Liver (tissue), 9 donors: ENCODE measurements around the gene BAHCC1. TPM values are rescaled to one million over a fixed set of nuclear protein-coding genes. Genes with fewer than 3 reads are reported as not detected.

Experiments
- DNase-seq: peaks from one replicate; pipeline ENCODE4 v3.0.0-alpha.2; 2017; ENCODE audit warnings: low spot score
- H3K27ac ChIP-seq, 2 donors: one replicate each; pipeline ENCODE4 v1.7.0; 2013; ENCODE audit warnings: inconsistent platforms in 2 of 2, low read length in 2 of 2, control low read depth in 1 of 2, low read depth in 1 of 2, mild to moderate bottlenecking in 1 of 2
- H3K27me3 ChIP-seq, 4 donors: one replicate each; pipeline versions ENCODE4 v1.6.1 to v1.7.0; 2013; ENCODE audit warnings: low read length in 3 of 4, inconsistent platforms in 1 of 4, mild to moderate bottlenecking in 1 of 4, moderate library complexity in 1 of 4; ENCODE audit not compliant: control insufficient read depth in 4 of 4, insufficient read depth in 4 of 4
- H3K36me3 ChIP-seq, 4 donors: one replicate each; pipeline versions ENCODE4 v1.6.1 to v1.7.0; 2013; ENCODE audit warnings: low read length in 3 of 4, mild to moderate bottlenecking in 3 of 4, low read depth in 1 of 4, moderate library complexity in 1 of 4; ENCODE audit not compliant: control insufficient read depth in 4 of 4, insufficient read depth in 3 of 4
- H3K4me1 ChIP-seq, 4 donors: one replicate each; pipeline versions ENCODE4 v1.6.1 to v1.7.0; 2013; ENCODE audit warnings: low read length in 3 of 4, mild to moderate bottlenecking in 3 of 4, moderate library complexity in 1 of 4; ENCODE audit not compliant: control insufficient read depth in 4 of 4, insufficient read depth in 4 of 4
- H3K4me3 ChIP-seq, 3 donors: one replicate each; pipeline versions ENCODE4 v1.6.1 to v1.7.0; 2013; ENCODE audit warnings: low read length in 3 of 3, control low read depth in 1 of 3, low read depth in 1 of 3, mild to moderate bottlenecking in 1 of 3
- H3K9ac ChIP-seq, 2 donors: one replicate each; pipeline ENCODE4 v1.7.0; 2013; ENCODE audit warnings: low read length in 2 of 2, mild to moderate bottlenecking in 2 of 2, moderate library complexity in 2 of 2, control low read depth in 1 of 2, low read depth in 1 of 2
- H3K9me3 ChIP-seq, 4 donors: one replicate each; pipeline versions ENCODE4 v1.6.1 to v1.7.0; 2013; ENCODE audit warnings: low read length in 3 of 4; ENCODE audit not compliant: control insufficient read depth in 4 of 4
- EGR1 ChIP-seq, 2 donors: IDR thresholded peaks; 2 replicates each; pipeline ENCODE4 v1.6.1; 2016 to 2018; ENCODE audit warnings: antibody characterized with exemption in 2 of 2, low read depth in 2 of 2
- FOXA1 ChIP-seq: IDR thresholded peaks from 2 replicates; pipeline ENCODE4 v1.6.1; 2016; ENCODE audit warnings: antibody characterized with exemption
- FOXA2 ChIP-seq: IDR thresholded peaks from 2 replicates; pipeline ENCODE4 v1.6.1; 2016; ENCODE audit warnings: antibody characterized with exemption
- HNF4G ChIP-seq: IDR thresholded peaks from 2 replicates; pipeline ENCODE4 v1.6.1; 2016; ENCODE audit warnings: antibody characterized with exemption
- JUND ChIP-seq, 2 donors: IDR thresholded peaks; 2 replicates each; pipeline ENCODE4 v1.6.1; 2016; ENCODE audit warnings: antibody characterized with exemption in 2 of 2
- NR2F2 ChIP-seq: IDR thresholded peaks from 2 replicates; pipeline ENCODE4 v1.6.1; 2016; ENCODE audit warnings: antibody characterized with exemption
- RAD21 ChIP-seq, 2 donors: IDR thresholded peaks; 2 replicates each; pipeline ENCODE4 v1.6.1; 2016; ENCODE audit warnings: antibody characterized with exemption in 2 of 2, mild to moderate bottlenecking in 2 of 2
- RXRA ChIP-seq, 2 donors: IDR thresholded peaks; 2 replicates each; pipeline ENCODE4 v1.6.1; 2017 to 2018; ENCODE audit warnings: antibody characterized with exemption in 2 of 2, mild to moderate bottlenecking in 1 of 2
- SP1 ChIP-seq: IDR thresholded peaks from 2 replicates; pipeline ENCODE4 v1.6.1; 2018; ENCODE audit warnings: antibody characterized with exemption, mild to moderate bottlenecking
- TAF1 ChIP-seq: conservative IDR thresholded peaks from 2 replicates; pipeline ENCODE4 v1.6.1; 2016; ENCODE audit warnings: antibody characterized with exemption, mild to moderate bottlenecking
- YY1 ChIP-seq: IDR thresholded peaks from 2 replicates; pipeline ENCODE4 v1.6.1; 2016; ENCODE audit warnings: antibody characterized with exemption, mild to moderate bottlenecking
- WGBS: extraction: QIAGEN DNeasy Blood & Tissue Kit; methylation state at CpG from one replicate; pipeline ENCODE4 v1.1.7; 2013; 5-methylcytosine and 5-hydroxymethylcytosine counted together
- polyA plus RNA-seq, 2 donors: library from polyadenylated mRNA; stranded (reverse) in 1 of 2; unstranded in 1 of 2; fragments of 200-250 nt in 1 of 2; fragments of >200 nt in 1 of 2; fragmentation: Nextera tagmentation in 1 of 2; extraction: Ambion mirVana in 1 of 2; gene quantifications; one replicate each; pipeline versions ENCODE4 v1.2.1 to v1.2.3, GENCODE V29; 2013 to 2015
- total RNA-seq, 2 donors: library from RNA; depleted of rRNA; stranded (reverse); fragments of >200 nt; gene quantifications; one replicate each; pipeline ENCODE4 v1.2.3, GENCODE V29; 2014
- TF ChIP-seq, protein P1 (sequence below): IDR thresholded peaks from 2 replicates; pipeline ENCODE4 v1.6.1; 2016; ENCODE audit warnings: antibody characterized with exemption
- TF ChIP-seq, protein P2 (sequence below): IDR thresholded peaks from 2 replicates; pipeline ENCODE4 v1.6.1; 2016; ENCODE audit warnings: antibody characterized with exemption, mild to moderate bottlenecking
- TF ChIP-seq, protein P3 (sequence below): IDR thresholded peaks from 2 replicates; pipeline ENCODE4 v1.6.1; 2016; ENCODE audit warnings: antibody characterized with exemption
- TF ChIP-seq, protein P4 (sequence below): fragments of 150-350 bp; IDR thresholded peaks from 2 replicates; pipeline ENCODE4 v1.5.1; 2017; ENCODE audit warnings: improper control_type of control experiment, low read depth, low read length; ENCODE audit not compliant: missing input control
- donor health status: healthy.
- donor health status: healthy.
- donor health status: healthy.
- donor health status: healthy.
- donor health status: healthy.

BAHCC1 gene
- total and polyA plus RNA-seq, 4 donors: 0.76 to 3.9 (median 2.5) TPM

DNA sequence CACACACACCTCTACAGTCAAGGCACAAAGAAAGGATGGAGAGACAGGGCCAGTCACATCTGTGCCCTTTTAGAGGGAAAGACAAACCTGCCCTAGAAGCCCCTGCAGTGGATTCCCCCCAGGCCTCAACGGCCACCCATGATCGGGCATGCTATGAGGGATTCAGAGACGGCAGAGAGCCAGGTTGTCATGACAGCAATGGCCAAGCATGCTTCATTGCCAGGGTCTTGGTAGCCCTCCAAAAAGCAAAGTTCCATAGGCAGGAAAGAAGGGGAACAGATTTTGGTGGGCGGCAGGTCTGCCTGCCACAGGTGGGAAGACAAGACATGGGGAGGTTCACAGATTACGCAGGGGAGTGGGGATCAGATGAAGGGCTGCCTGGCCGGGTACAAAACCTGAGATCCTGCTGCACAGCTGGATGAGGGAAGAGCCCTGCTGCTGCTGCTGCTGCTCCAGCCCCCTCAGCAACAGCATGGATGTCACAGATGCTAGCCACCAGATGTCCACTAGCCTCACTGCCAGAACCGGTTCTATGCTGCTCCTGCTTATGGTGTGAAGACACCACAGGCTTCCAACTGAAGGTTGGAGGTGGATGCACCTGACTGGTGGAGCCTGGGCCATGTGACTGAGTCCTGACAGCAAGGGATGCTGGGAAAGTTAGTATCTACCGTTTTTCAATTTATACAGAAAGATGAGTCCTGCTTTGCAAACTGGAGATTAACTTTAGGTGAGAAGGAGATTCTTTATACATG lies 99.5 kb downstream of the BAHCC1 start:
- no peak for DNase-seq

DNA sequence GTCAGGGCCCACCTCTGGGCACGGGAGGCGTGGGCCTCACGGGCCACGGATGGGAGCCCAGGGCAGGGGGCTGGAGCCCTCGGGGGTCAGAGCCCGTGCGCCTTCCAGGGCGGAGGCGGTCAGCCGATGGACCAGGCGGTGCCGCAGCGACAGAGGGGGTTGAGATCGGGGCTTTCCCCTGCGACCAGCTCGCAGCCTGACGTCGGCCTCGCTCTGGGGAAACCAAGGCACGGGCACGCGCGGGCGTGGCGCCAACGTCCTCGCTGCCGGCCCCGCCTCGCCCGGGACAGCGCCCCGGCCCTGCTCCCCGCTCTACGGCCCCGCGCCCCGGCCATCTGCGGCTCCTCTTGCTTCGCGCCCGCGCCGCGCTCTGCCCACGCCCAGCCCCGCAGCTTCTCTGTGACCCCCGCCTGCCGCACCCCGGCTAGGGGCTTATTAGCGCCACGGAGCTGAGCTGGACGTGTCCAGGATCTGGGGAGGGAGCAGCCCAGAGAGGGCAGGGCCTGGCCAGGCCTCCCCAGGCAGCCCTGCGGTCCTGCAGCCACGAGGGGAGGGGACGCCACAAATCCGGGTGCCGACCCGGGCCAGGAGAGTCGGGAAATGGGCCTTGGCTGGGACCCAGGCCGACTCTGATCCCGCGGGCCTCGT lies 103.8 kb downstream of the BAHCC1 start:
- Histone ChIP-seq H3K27me3 (no peaks in the 10 kb centered on the region), H3K4me1 (no peaks in the 10 kb centered on the region), H3K4me3 (no peak overlapping the region), H3K27ac (no peak overlapping the region), H3K9me3 (no peaks in the 10 kb centered on the region), H3K9ac (no peak overlapping the region), H3K36me3 (no peaks in the 10 kb centered on the region)
- DNase-seq: no peak
- 65% methylated on average over 64 of the region's 64 CpGs for WGBS
- TF ChIP-seq TAF1 (no peak), JUND (IDR thresholded peaks at IDR 0.05) (no peak), SP1 (no peak), FOXA2 (no peak), YY1 (no peak), FOXA1 (no peak), EGR1 (IDR thresholded peaks at IDR 0.05; ENCODE audit: low read depth in 2 of 2) (no peak), RXRA (IDR thresholded peaks at IDR 0.05) (no peak)
- TF ChIP-seq, protein P1, sequence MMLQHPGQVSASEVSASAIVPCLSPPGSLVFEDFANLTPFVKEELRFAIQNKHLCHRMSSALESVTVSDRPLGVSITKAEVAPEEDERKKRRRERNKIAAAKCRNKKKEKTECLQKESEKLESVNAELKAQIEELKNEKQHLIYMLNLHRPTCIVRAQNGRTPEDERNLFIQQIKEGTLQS: no peak
- TF ChIP-seq, protein P2, sequence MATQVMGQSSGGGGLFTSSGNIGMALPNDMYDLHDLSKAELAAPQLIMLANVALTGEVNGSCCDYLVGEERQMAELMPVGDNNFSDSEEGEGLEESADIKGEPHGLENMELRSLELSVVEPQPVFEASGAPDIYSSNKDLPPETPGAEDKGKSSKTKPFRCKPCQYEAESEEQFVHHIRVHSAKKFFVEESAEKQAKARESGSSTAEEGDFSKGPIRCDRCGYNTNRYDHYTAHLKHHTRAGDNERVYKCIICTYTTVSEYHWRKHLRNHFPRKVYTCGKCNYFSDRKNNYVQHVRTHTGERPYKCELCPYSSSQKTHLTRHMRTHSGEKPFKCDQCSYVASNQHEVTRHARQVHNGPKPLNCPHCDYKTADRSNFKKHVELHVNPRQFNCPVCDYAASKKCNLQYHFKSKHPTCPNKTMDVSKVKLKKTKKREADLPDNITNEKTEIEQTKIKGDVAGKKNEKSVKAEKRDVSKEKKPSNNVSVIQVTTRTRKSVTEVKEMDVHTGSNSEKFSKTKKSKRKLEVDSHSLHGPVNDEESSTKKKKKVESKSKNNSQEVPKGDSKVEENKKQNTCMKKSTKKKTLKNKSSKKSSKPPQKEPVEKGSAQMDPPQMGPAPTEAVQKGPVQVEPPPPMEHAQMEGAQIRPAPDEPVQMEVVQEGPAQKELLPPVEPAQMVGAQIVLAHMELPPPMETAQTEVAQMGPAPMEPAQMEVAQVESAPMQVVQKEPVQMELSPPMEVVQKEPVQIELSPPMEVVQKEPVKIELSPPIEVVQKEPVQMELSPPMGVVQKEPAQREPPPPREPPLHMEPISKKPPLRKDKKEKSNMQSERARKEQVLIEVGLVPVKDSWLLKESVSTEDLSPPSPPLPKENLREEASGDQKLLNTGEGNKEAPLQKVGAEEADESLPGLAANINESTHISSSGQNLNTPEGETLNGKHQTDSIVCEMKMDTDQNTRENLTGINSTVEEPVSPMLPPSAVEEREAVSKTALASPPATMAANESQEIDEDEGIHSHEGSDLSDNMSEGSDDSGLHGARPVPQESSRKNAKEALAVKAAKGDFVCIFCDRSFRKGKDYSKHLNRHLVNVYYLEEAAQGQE: no peak

More for the DNA sequence above, 99.5 kb downstream of the BAHCC1 start:
- Histone ChIP-seq H3K4me1 (no peaks in the 10 kb centered on the region), H3K36me3 (no peaks in the 10 kb centered on the region), H3K9ac (no peak overlapping the region), H3K9me3 (no peaks in the 10 kb centered on the region), H3K27ac (no peak overlapping the region), H3K27me3 (no peaks in the 10 kb centered on the region), H3K4me3 (no peak overlapping the region)
- TF ChIP-seq NR2F2 (no peak), SP1 (no peak), JUND (IDR thresholded peaks at IDR 0.05) (no peak), HNF4G (no peak), RAD21 (IDR thresholded peaks at IDR 0.05) (no peak), FOXA1 (no peak), FOXA2 (no peak), EGR1 (IDR thresholded peaks at IDR 0.05; ENCODE audit: low read depth in 2 of 2) (no peak)
- TF ChIP-seq, protein P2: no peak
- TF ChIP-seq, protein P3, sequence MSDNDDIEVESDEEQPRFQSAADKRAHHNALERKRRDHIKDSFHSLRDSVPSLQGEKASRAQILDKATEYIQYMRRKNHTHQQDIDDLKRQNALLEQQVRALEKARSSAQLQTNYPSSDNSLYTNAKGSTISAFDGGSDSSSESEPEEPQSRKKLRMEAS: no peak
- TF ChIP-seq, protein P1: no peak
- TF ChIP-seq, protein P4, sequence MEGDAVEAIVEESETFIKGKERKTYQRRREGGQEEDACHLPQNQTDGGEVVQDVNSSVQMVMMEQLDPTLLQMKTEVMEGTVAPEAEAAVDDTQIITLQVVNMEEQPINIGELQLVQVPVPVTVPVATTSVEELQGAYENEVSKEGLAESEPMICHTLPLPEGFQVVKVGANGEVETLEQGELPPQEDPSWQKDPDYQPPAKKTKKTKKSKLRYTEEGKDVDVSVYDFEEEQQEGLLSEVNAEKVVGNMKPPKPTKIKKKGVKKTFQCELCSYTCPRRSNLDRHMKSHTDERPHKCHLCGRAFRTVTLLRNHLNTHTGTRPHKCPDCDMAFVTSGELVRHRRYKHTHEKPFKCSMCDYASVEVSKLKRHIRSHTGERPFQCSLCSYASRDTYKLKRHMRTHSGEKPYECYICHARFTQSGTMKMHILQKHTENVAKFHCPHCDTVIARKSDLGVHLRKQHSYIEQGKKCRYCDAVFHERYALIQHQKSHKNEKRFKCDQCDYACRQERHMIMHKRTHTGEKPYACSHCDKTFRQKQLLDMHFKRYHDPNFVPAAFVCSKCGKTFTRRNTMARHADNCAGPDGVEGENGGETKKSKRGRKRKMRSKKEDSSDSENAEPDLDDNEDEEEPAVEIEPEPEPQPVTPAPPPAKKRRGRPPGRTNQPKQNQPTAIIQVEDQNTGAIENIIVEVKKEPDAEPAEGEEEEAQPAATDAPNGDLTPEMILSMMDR: no peak
- 56% methylated on average over 8 of the region's 8 CpGs for WGBS
